HepG2 (cell line): ENCODE measurements around the gene SETD2.
A peak's percentile ranks its signal among the peaks of the same experiment; 100 is the strongest.

ENCODE experiments used
- ZC3H13 ChIP-seq: sonication (generic); formaldehyde crosslinking; IDR thresholded peaks from 2 replicates; pipeline ENCODE4 v1.8.1; 2023; ENCODE audit warnings: mild to moderate bottlenecking, missing genetic modification reagents, moderate library complexity
- ZNF253 ChIP-seq: sonication (generic); formaldehyde crosslinking; IDR thresholded peaks from 2 replicates; pipeline ENCODE4 v1.8.0; 2022; ENCODE audit warnings: mild to moderate bottlenecking, missing genetic modification reagents, borderline replicate concordance

DNA sequence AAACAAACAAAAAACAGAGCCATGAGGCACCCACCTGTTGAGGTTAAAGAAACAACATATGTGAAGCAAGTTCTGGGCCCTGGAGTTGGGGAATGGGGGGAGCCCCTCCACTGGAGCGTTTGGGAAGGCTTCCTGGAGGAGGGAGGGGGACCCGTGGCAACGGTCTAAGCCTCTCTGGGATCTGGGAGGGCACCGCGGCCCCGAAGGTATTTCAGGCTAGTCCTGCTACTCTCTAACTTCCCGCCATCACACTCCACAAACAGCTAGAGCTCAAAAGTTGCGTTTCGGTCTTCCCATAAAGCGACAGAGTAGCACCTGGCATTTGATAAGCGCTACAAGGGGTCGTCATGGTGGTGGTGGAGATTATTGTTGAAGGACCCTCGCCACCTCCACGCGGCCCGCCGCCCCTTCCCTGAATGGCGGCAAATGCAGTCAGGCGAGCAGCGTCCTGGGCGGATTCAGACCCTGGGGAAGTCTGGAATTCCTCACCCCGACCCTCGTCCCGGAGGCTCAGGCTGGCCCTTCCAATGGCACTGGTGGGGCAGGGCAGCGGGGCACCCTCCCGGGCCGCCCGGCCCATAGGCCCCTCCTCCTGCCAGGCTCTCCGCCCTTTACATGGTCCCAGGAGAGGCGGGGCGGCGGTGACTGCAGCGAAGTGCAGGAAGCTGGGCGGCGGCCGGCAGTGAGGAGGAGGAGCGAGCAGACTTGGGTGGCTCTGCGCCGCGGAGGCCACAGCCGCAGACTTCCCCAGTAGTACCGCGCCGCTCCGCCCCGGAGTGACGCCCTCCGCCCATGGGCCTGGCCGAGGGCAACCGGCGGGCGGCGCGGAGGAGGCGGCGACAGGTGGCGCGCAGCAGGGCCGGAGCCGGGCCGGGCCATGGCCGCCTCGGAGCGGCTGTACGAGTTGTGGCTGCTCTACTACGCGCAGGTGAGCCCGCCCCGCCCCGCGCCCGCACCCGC is 184.6 kb downstream of the SETD2 start, which contains the start of gene NBEAL2:
- TF ChIP-seq ZNF253 (CRISPR knock-in tag) (peak; percentile 59; the same call in 1 of the 2 replicates), ZC3H13 (CRISPR knock-in tag) (0 out of 2 replicates have a peak, but pooled peaks have one; percentile 25)
